ENCODE data around the gene SMAD7.

- TF ChIP-seq POLR2A (IDR thresholded peaks at IDR 0.05; ENCODE audit: low read depth): no peak
- no peak for TF ChIP-seq CTCF (IDR thresholded peaks at IDR 0.05)
- no peak for TF ChIP-seq POLR2AphosphoS5 (IDR thresholded peaks at IDR 0.05)
- no peak for TF ChIP-seq EP300 (IDR thresholded peaks at IDR 0.05)
Measured at GRCh38 chr18:48977914-48978313, 27.1 kb upstream of the SMAD7 start.

Measured in esophagus muscularis mucosa (tissue), 4 donors.